ENCODE data around the gene LTC4S. TPM values are rescaled to one million over a fixed set of nuclear protein-coding genes. Genes with fewer than 3 reads are reported as not detected.

LTC4S gene
- polyA plus RNA-seq, 1 donor from 2014 or later, result 5.9 TPM

- H3K36me3 ChIP-seq (ENCODE audit: insufficient read depth, low read length), result no peaks in the 10 kb centered on the region
- TF ChIP-seq REST (IDR thresholded peaks at IDR 0.05; ENCODE audit: borderline replicate concordance), result no peak
- TF ChIP-seq EP300 (conservative IDR thresholded peaks at IDR 0.05; ENCODE audit: poor library complexity, severe bottlenecking), result no peak
- no peak overlapping the region for H3K9ac ChIP-seq (ENCODE audit: low read length)
- H3K4me2 ChIP-seq (ENCODE audit: low read length), result no peak overlapping the region
- H3K4me3 ChIP-seq (ENCODE audit: low read length), result no peak overlapping the region
- H3K27ac ChIP-seq (ENCODE audit: low read length), result no peak overlapping the region
- no peaks in the 10 kb centered on the region for H3K9me2 ChIP-seq (ENCODE audit: insufficient read depth, low read length)
- H3K79me2 ChIP-seq (replicated peaks; ENCODE audit: insufficient read depth, low read length), result no peaks in the 10 kb centered on the region
- no peaks in the 10 kb centered on the region for H4K20me1 ChIP-seq (ENCODE audit: insufficient read depth)
- no peaks in the 10 kb centered on the region for H3K9me3 ChIP-seq (ENCODE audit: low read length)
- H2AFZ ChIP-seq (ENCODE audit: low read depth, low read length), result no peak overlapping the region
- H3F3A ChIP-seq (ENCODE audit: insufficient read depth, low read length, poor library complexity, severe bottlenecking), result no peaks in the 10 kb centered on the region
- no peaks in the 10 kb centered on the region for H3K27me3 ChIP-seq (ENCODE audit: insufficient read depth, low read depth, low read length)
Observed at GRCh38 chr5:179802207-179802883, 8.6 kb downstream of the LTC4S start.

GRCh38 chr5:179802950-179803562, 9.3 kb downstream of the LTC4S start:
- H3K4me3 ChIP-seq (ENCODE audit: low read length), result no peak overlapping the region
- H2AFZ ChIP-seq (ENCODE audit: low read depth, low read length), result no peak overlapping the region
- H3K27ac ChIP-seq (ENCODE audit: low read length), result no peak overlapping the region
- no peaks in the 10 kb centered on the region for H3F3A ChIP-seq (ENCODE audit: insufficient read depth, low read length, poor library complexity, severe bottlenecking)
- no peaks in the 10 kb centered on the region for H3K36me3 ChIP-seq (ENCODE audit: insufficient read depth, low read length)
- TF ChIP-seq TAF1 (IDR thresholded peaks at IDR 0.05; ENCODE audit: low read depth) (no peak), RAD21 (conservative IDR thresholded peaks at IDR 0.05) (no peak), REST (IDR thresholded peaks at IDR 0.05; ENCODE audit: borderline replicate concordance) (no peak)
- H4K20me1 ChIP-seq (ENCODE audit: insufficient read depth), result no peaks in the 10 kb centered on the region
- peaks cover 4% of the 10 kb centered on the region for H3K79me2 ChIP-seq (replicated peaks; ENCODE audit: insufficient read depth, low read length)
- no peak overlapping the region for H3K9ac ChIP-seq (ENCODE audit: low read length)
- H3K9me2 ChIP-seq (ENCODE audit: insufficient read depth, low read length), result no peaks in the 10 kb centered on the region
- no peaks in the 10 kb centered on the region for H3K9me3 ChIP-seq (ENCODE audit: low read length)
- H3K4me2 ChIP-seq (ENCODE audit: low read length), result no peak overlapping the region
- no peaks in the 10 kb centered on the region for H3K27me3 ChIP-seq (ENCODE audit: insufficient read depth, low read depth, low read length)

Measured in neural cell (in vitro differentiated cells).